Ishikawa (cell line): ENCODE measurements around the gene OLAH.

Experiments used
- CEBPB ChIP-seq: IDR thresholded peaks from 2 replicates; pipeline ENCODE4 v1.6.1; 2012
- CREB1 ChIP-seq: IDR thresholded peaks from 2 replicates; pipeline ENCODE4 v1.6.1; 2012; ENCODE audit warnings: low read depth
- EGR1 ChIP-seq: IDR thresholded peaks from 2 replicates; pipeline ENCODE4 v1.6.1; 2012
- EP300 ChIP-seq: IDR thresholded peaks from 2 replicates; pipeline ENCODE4 v1.6.1; 2012; ENCODE audit warnings: borderline replicate concordance
- FOXM1 ChIP-seq: IDR thresholded peaks from 2 replicates; pipeline ENCODE4 v1.6.1; 2012; ENCODE audit warnings: low read depth, borderline replicate concordance
- MAX ChIP-seq: IDR thresholded peaks from 2 replicates; pipeline ENCODE4 v1.6.1; 2012
- NFIC ChIP-seq: IDR thresholded peaks from 2 replicates; pipeline ENCODE4 v1.6.1; 2012
- RAD21 ChIP-seq: IDR thresholded peaks from 2 replicates; pipeline ENCODE4 v1.6.1; 2012; ENCODE audit warnings: low read depth
- REST ChIP-seq: IDR thresholded peaks from 2 replicates; pipeline ENCODE4 v1.6.1; 2012; ENCODE audit warnings: low read depth, mild to moderate bottlenecking
- TAF1 ChIP-seq: IDR thresholded peaks from 2 replicates; pipeline ENCODE4 v1.6.1; 2012; ENCODE audit warnings: low read depth, mild to moderate bottlenecking
- TCF12 ChIP-seq: IDR thresholded peaks from 2 replicates; pipeline ENCODE4 v1.6.1; 2012; ENCODE audit warnings: low read depth
- TEAD4 ChIP-seq: IDR thresholded peaks from 2 replicates; pipeline ENCODE4 v1.6.1; 2012
- USF1 ChIP-seq: IDR thresholded peaks from 2 replicates; pipeline ENCODE4 v1.6.1; 2012
- YY1 ChIP-seq: IDR thresholded peaks from 2 replicates; pipeline ENCODE4 v1.6.1; 2012; ENCODE audit warnings: low read depth
- ZBTB7A ChIP-seq: IDR thresholded peaks from 2 replicates; pipeline ENCODE4 v1.6.1; 2012; ENCODE audit warnings: low read depth

OLAH gene

GRCh38 chr10:15106352-15107013 is 62.7 kb downstream of the OLAH start:
- TF ChIP-seq MAX, result no peak
- peak; percentile 82 for TF ChIP-seq RAD21
- no peak for TF ChIP-seq NFIC
- no peak for TF ChIP-seq CEBPB
- TF ChIP-seq YY1, result no peak
- no peak for TF ChIP-seq EGR1
- TF ChIP-seq TCF12, result no peak

GRCh38 chr10:15112657-15113056 is 68.9 kb downstream of the OLAH start:
- TF ChIP-seq TAF1 (no peak), FOXM1 (no peak), MAX (no peak)

- TF ChIP-seq FOXM1 (no peak), EP300 (no peak), EGR1 (no peak), TEAD4 (no peak)
These were observed 70.0 kb downstream of the OLAH start for GRCh38 chr10:15113766-15114165.

GRCh38 chr10:15116225-15116624 is 72.5 kb downstream of the OLAH start:
- no peak for TF ChIP-seq CEBPB
- TF ChIP-seq FOXM1, result no peak
- TF ChIP-seq ZBTB7A, result no peak
- TF ChIP-seq RAD21, result no peak
- no peak for TF ChIP-seq EP300
- no peak for TF ChIP-seq REST
- no peak for TF ChIP-seq TEAD4
- no peak for TF ChIP-seq TAF1
- TF ChIP-seq CREB1, result no peak
- TF ChIP-seq YY1, result no peak
- TF ChIP-seq EGR1, result no peak
- TF ChIP-seq MAX, result no peak
- TF ChIP-seq NFIC, result no peak
- TF ChIP-seq USF1, result no peak
- no peak for TF ChIP-seq TCF12

- TF ChIP-seq MAX (no peak), FOXM1 (no peak), REST (no peak), RAD21 (no peak), CEBPB (no peak), ZBTB7A (no peak), TAF1 (no peak), CREB1 (no peak)
These were observed 74.9 kb downstream of the OLAH start for GRCh38 chr10:15118615-15119014.

- TF ChIP-seq TAF1 (no peak), MAX (no peak), FOXM1 (no peak), YY1 (no peak), TCF12 (no peak)
These were observed 76.8 kb downstream of the OLAH start for GRCh38 chr10:15120523-15120922.

- TF ChIP-seq ZBTB7A, result no peak
- TF ChIP-seq CEBPB, result no peak
- no peak for TF ChIP-seq TCF12
- no peak for TF ChIP-seq TEAD4
- no peak for TF ChIP-seq REST
- TF ChIP-seq RAD21, result no peak
These were observed 78.0 kb downstream of the OLAH start for GRCh38 chr10:15121707-15122106.
